ENCODE results near the gene TCAF2. TPM values are rescaled to one million over a fixed set of nuclear protein-coding genes. Genes with fewer than 3 reads are reported as not detected.

The TCAF2 gene
- total RNA-seq (2022; extraction: Qiagen RNA extraction; ENCODE audit: low read depth) = 0.61 to 1.1 TPM (median 0.81 TPM) in 5 replicates

DNA sequence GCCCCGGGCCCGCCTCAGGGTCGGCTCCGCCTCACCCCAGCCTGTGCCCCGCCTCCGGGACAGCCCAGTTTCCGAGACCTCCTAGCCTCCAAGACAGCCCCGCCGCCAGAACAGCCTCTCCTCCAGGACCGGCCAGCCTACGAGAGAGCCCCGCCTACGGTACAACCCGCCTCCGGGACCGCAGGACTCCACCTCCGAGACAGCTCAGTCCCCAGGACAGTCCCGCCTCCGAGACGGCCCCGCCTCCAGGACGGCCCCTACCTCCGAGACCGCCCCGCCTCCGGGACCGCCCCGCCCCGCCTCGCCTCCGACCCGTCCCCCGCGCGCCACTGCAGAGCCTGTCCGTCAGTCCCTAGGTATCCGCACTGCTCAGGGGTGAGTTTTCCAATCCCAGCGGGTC lies at the start of gene TCAF2:
Gene TCAF2 (plus strand): TSS at position 329 of the 400 bp plus-strand sequence.

DNA sequence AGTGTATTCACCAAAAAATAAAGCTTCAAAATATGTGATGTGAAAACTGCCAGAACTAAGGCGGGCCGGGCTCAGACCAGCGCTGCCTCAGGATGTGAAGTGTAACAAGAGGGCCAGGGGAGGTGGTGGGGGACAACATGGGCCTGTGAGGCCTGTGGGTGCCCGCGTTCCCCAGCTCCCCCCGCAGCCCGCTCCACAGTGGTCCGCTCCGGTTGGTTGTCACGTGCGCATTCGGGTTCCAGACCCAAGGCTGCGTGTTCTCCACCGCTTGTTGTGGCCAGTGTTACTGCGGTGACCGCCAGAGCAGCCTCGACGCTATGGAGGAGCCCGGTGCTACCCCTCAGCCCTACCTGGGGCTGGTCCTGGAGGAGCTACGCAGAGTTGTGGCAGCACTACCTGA lies 49.3 kb upstream of the TCAF2 start, which contains the start of gene CTAGE15:
Gene CTAGE15 (plus strand): TSS at position 301 of the 400 bp plus-strand sequence. CDS start 17 bp downstream, at position 318.

Other genes starting within 250 kb of the TCAF2 start
- gene ZYX, start 239.6 kb upstream of the TCAF2 start, total RNA-seq (2022; extraction: Qiagen RNA extraction; ENCODE audit: low read depth) = 151 to 199 TPM (median 194 TPM) in 5 replicates
- gene EPHA1, start 212.1 kb upstream of the TCAF2 start, total RNA-seq (2022; extraction: Qiagen RNA extraction; ENCODE audit: low read depth) = 0.15 to 0.29 TPM in 2 of 5 replicates, not detected in the others
- gene TAS2R60, start 177.5 kb upstream of the TCAF2 start, total RNA-seq (2022; extraction: Qiagen RNA extraction; ENCODE audit: low read depth) = not detected in 5 replicates
- gene TAS2R41, start 143.1 kb upstream of the TCAF2 start, total RNA-seq (2022; extraction: Qiagen RNA extraction; ENCODE audit: low read depth) = not detected in 5 replicates
- gene CTAGE15, start 49.2 kb upstream of the TCAF2 start, total RNA-seq (2022; extraction: Qiagen RNA extraction; ENCODE audit: low read depth) = not detected in 5 replicates
- gene CTAGE6, start 136.7 kb downstream of the TCAF2 start, total RNA-seq (2022; extraction: Qiagen RNA extraction; ENCODE audit: low read depth) = not detected in 5 replicates

Measured in A549 treated with GW870086 at 1 μM for 4 hours (cell line).